ENCODE results near the gene MYRF.

DNA sequence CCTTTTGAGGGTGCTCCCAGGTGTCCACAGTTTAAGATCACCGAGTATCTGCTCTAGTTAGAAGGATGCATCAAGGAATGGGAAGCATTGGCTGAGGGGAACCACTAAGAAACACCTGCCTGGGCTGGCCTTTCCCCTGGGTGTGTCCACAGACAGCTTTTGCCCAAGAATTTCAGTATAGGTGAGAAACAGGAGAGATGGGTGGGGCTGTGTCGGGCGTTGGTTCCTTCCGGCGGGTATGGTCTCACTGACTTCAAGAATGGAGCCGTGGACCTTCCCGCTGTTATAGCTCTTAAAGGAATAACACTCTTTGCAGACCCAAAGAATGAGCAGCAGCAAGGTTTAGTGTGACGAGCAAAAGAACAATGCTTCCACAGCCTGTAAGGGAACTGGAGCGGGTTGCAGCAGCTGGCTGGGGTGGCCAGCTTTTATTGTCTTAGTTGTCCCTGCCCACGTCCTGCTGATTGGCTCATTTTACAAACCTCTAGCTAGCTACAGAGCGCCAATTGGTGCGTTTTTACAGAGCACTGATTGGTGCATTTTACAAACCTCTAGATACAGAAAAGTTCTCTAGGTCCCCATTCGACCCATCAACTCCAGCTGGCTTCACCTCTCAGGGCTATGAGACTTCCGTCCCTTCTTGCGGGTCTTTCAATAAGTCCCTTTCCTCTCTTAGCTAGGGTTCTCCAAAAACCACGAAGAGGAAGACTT, 62.0 kb downstream of the MYRF start:
- TF ChIP-seq, protein P1, sequence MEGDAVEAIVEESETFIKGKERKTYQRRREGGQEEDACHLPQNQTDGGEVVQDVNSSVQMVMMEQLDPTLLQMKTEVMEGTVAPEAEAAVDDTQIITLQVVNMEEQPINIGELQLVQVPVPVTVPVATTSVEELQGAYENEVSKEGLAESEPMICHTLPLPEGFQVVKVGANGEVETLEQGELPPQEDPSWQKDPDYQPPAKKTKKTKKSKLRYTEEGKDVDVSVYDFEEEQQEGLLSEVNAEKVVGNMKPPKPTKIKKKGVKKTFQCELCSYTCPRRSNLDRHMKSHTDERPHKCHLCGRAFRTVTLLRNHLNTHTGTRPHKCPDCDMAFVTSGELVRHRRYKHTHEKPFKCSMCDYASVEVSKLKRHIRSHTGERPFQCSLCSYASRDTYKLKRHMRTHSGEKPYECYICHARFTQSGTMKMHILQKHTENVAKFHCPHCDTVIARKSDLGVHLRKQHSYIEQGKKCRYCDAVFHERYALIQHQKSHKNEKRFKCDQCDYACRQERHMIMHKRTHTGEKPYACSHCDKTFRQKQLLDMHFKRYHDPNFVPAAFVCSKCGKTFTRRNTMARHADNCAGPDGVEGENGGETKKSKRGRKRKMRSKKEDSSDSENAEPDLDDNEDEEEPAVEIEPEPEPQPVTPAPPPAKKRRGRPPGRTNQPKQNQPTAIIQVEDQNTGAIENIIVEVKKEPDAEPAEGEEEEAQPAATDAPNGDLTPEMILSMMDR (IDR thresholded peaks at IDR 0.05): no peak
- TF ChIP-seq POLR2A (IDR thresholded peaks at IDR 0.05): no peak
